PFSK-1 (cell line): ENCODE results near the gene RASEF.

ENCODE experiments used
- FOXP2 ChIP-seq: optimal IDR thresholded peaks from 2 replicates; pipeline ENCODE3; 2011; ENCODE audit warnings: borderline replicate concordance, control low read depth, inconsistent platforms; ENCODE audit not compliant: insufficient read depth; ENCODE audit errors: extremely low read length, extremely low read depth
- POLR2AphosphoS5 ChIP-seq: IDR thresholded peaks from 2 replicates; pipeline ENCODE4 v1.6.1; 2012; ENCODE audit warnings: low read depth, mild to moderate bottlenecking, control low read depth, low read length, moderate library complexity
- REST ChIP-seq, 2 experiments: IDR thresholded peaks; 2 replicates each; pipeline versions ENCODE4 v1.6.1 to v1.8.0; 2011 to 2012; ENCODE audit warnings: low read depth in 2 of 2, low read length in 2 of 2, control low read depth in 1 of 2, inconsistent platforms in 1 of 2, mild to moderate bottlenecking in 1 of 2, moderate library complexity in 1 of 2; ENCODE audit not compliant: insufficient read depth in 1 of 2
- SIN3A ChIP-seq: IDR thresholded peaks from 2 replicates; pipeline ENCODE4 v1.6.1; 2012; ENCODE audit warnings: mild to moderate bottlenecking, low read length, moderate library complexity, borderline replicate concordance; ENCODE audit not compliant: insufficient read depth
- TAF1 ChIP-seq: IDR thresholded peaks from 2 replicates; pipeline ENCODE4 v1.6.1; 2012; ENCODE audit warnings: low read length, control low read depth, borderline replicate concordance; ENCODE audit not compliant: insufficient read depth

Gene RASEF

GRCh38 chr9:83030391-83031107 lies 32.4 kb downstream of the RASEF start:
- TF ChIP-seq FOXP2 = no peak
- no peak for TF ChIP-seq REST (IDR thresholded peaks at IDR 0.05; ENCODE audit: insufficient read depth in 1 of 2, low read depth in 2 of 2, low read length in 2 of 2)
- no peak for TF ChIP-seq SIN3A
- no peak for TF ChIP-seq POLR2AphosphoS5
- TF ChIP-seq TAF1 = no peak

DNA sequence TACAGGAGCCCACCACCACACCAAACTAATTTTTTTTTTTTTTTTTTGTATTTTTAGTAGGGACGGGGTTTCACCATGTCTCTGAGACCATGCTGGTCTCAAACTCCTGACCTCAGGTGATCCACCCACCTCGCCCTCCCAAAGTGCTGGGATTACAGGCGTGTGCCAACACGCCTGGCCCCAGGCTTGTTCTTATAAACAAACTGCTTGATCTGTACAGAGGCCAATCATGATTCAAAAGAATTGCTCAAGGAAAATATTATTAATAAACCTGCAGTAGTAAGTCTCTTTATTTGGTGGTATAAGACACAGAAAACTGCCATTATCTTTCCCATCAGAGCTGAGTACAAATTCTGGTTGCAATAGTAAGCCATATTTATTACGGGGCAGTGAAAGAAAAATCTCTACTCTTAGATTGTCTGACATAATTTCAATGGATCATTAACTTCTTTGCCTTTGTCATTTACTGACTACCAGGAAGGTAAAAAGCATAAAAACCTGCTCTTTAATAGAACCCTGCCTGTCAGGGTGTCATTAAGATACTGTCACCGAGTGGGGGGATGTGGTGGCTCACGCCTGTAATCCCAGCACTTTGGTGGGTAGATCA lies 33.3 kb downstream of the RASEF start:
- TF ChIP-seq SIN3A (no peak), TAF1 (no peak), FOXP2 (no peak), REST (IDR thresholded peaks at IDR 0.05; ENCODE audit: insufficient read depth in 1 of 2, low read depth in 2 of 2, low read length in 2 of 2) (no peak), POLR2AphosphoS5 (no peak)

- TF ChIP-seq TAF1 = no peak
Measured at GRCh38 chr9:83027153-83027891, 35.6 kb downstream of the RASEF start.

GRCh38 chr9:83024506-83025125 lies 38.3 kb downstream of the RASEF start:
- TF ChIP-seq REST (IDR thresholded peaks at IDR 0.05; ENCODE audit: insufficient read depth in 1 of 2, low read depth in 2 of 2, low read length in 2 of 2) (no peak), SIN3A (no peak), TAF1 (no peak), POLR2AphosphoS5 (no peak), FOXP2 (no peak)

DNA sequence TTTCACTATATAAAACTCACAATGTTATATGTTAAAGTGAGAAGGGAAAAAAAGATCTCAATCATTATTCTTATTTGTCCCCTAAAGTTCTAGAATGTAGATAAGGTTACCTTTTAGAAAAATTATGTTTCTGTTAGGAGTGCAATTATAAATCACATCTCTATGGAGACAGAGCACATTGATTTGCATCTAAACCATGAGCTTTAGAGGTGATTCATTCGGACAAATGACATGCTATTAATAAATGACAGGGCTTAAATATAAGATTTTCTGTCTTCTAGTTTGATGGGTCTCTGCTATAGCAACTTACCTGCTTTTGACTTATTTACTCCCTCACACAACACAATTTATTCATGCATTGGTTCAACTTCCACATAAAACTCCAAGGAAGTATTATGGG lies 39.8 kb downstream of the RASEF start:
- TF ChIP-seq POLR2AphosphoS5 = no peak
- no peak for TF ChIP-seq REST (IDR thresholded peaks at IDR 0.05; ENCODE audit: insufficient read depth in 1 of 2, low read depth in 2 of 2, low read length in 2 of 2)
- no peak for TF ChIP-seq FOXP2
- TF ChIP-seq SIN3A = no peak
- no peak for TF ChIP-seq TAF1
